GM12864 (cell line): ENCODE results near the gene NT5DC1.

ENCODE experiments used
- DNase-seq: peaks from one replicate; pipeline ENCODE4 v3.0.0-alpha.2; 2011; ENCODE audit warnings: low read depth
- H3K4me3 ChIP-seq: 2 replicates; pipeline ENCODE4 v1.5.1; 2011; ENCODE audit warnings: mild to moderate bottlenecking, low read depth, low read length, control low read depth
- TF ChIP-seq, protein P1 (sequence below): IDR thresholded peaks from 2 replicates; pipeline ENCODE4 v1.5.1; 2011; ENCODE audit warnings: low read depth, mild to moderate bottlenecking, moderate library complexity, low read length, control low read depth, inconsistent platforms; ENCODE audit errors: missing control alignments

The NT5DC1 gene

DNA sequence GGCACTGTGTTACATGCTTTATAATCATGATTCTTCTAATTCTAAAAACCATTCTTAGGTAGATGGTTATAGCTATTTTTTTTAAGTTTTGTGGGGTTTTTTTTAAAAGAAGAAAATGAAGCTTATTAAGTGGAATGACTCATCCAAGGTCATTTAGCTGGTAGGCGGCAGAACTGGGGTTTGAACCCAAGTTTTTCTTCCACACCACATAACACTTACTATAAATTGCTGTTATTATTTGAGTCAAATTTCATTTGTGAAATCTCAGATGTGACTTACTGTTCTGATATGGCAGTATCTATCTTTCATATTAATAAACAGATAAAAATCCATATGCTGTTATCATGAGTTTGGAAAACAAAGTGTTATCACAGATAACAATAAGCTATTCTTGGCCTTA lies 35.7 kb downstream of the NT5DC1 start:
- TF ChIP-seq, protein P1, sequence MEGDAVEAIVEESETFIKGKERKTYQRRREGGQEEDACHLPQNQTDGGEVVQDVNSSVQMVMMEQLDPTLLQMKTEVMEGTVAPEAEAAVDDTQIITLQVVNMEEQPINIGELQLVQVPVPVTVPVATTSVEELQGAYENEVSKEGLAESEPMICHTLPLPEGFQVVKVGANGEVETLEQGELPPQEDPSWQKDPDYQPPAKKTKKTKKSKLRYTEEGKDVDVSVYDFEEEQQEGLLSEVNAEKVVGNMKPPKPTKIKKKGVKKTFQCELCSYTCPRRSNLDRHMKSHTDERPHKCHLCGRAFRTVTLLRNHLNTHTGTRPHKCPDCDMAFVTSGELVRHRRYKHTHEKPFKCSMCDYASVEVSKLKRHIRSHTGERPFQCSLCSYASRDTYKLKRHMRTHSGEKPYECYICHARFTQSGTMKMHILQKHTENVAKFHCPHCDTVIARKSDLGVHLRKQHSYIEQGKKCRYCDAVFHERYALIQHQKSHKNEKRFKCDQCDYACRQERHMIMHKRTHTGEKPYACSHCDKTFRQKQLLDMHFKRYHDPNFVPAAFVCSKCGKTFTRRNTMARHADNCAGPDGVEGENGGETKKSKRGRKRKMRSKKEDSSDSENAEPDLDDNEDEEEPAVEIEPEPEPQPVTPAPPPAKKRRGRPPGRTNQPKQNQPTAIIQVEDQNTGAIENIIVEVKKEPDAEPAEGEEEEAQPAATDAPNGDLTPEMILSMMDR: no peak
- no peak overlapping the region for H3K4me3 ChIP-seq

DNA sequence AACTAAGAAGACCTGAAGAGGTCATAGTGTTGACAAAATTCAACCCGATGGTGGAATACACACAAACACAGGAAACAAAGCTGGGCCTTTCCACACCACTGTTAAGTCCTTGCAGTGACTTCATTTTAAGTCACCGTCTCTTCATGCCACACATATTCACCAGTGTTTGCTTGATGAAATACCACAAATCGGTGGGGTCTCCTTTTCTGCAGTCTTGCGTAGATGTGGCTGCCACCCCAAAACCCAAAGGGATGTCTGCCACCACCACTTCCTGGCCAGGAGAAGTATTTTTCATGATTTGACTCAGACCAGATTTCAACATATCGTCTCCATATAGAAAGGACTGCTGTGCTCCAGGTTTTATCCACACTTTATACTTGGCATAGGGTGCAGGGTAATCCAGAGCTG lies 36.3 kb downstream of the NT5DC1 start:
- DNase-seq: no peak
- TF ChIP-seq, protein P1: no peak
- H3K4me3 ChIP-seq: no peak overlapping the region

More for the DNA sequence above, 35.7 kb downstream of the NT5DC1 start:
- no peak for DNase-seq

DNA sequence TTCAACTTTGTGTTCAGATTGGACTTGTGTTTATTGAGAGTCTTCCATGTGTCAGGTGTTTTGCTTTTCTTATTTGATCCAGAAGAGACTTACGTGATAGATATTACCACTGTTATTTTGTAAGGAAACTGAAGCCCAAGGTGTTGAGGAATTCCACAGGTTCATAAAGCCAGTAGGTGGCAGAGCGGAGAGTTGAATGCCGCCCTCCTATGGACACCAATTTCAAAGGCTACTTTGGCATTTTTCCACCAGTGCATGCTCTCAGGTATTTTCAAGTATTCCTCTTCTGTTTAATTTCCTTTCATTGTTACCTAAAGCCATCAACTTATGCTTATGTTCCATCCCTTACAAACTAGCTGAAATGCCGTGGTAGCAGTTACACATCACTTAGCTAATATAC lies 39.3 kb downstream of the NT5DC1 start:
- TF ChIP-seq, protein P1: no peak
- DNase-seq: no peak
- no peak overlapping the region for H3K4me3 ChIP-seq

DNA sequence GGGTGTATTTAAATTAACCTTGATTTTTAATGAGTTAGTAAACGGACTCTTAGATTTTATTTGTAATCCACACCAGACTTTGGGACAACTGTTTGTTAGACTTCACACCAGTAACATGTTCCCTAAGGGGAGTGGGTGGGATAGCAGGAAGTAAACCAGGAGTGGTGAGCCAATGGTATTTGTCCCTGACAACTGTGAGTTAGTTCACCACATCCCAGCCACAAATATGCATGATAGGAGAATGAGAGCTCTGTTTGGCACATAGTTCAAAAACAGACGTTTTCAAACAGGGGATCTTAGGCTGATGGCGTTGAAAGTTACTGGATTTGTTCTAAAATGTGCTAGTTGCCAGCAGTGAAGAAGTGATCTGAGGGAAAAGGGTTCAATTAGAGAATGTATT lies 44.0 kb downstream of the NT5DC1 start:
- no peak overlapping the region for H3K4me3 ChIP-seq
- TF ChIP-seq, protein P1: no peak
- DNase-seq: no peak

DNA sequence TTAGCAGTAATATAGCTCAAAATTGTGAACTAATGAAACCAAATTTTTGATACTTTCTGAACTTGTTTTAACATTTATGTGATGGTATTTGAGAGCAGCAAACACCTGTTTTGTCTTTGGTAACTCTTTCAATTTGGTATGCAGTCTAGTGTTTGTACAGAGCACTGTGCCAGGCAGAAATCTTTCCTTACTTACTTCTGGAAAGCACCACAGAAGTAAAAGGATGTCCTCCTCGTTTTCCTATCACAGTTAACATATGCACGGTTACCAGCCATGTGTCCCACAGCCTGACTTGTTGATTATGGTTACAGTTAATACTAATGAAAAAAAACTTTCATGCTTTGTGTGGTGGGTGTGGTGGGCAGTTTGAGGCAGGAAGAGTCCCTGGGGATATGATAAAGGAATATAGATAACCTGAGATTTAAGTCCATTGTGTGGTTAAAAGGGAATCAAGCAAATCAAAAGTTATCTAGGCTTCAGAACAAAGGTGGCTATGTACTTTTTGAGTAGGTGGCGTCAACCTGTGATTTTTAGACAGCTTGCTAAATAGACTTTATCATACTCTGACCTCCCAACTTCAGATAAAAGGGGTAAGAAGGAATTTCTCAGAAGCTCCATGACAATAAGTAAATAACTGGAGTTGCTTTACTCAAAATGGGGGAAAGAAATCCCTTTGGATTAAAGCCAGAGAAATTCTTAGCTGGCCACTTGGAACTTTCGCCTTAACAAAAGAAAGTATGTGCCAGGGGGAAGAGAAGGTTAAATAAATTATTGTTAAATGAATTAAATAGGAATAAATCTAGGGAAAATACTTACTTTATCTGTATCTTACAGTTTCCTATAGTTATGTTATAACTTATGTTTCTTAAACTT lies 45.4 kb downstream of the NT5DC1 start:
- TF ChIP-seq, protein P1: no peak
- DNase-seq: no peak
- H3K4me3 ChIP-seq: no peak overlapping the region

DNA sequence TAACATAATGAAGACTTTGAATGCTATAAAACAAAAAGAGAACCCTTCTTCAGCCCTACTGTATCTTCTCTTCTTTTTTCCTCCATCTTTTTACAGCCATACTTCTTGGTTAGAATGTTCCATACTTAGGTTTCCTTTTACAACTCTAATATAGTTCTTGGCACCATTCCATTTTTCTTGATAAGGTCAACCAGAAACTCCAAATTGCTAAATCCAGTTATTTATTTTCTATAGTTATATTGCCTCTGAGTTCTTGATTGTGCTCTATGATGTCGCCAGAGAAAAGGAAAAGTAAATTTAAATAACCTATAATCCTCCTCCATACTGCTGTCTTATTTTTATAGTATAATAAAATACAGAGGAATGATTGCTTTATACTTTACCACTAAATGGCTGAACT lies 52.0 kb downstream of the NT5DC1 start:
- H3K4me3 ChIP-seq: no peak overlapping the region
- no peak for DNase-seq
- TF ChIP-seq, protein P1: no peak

DNA sequence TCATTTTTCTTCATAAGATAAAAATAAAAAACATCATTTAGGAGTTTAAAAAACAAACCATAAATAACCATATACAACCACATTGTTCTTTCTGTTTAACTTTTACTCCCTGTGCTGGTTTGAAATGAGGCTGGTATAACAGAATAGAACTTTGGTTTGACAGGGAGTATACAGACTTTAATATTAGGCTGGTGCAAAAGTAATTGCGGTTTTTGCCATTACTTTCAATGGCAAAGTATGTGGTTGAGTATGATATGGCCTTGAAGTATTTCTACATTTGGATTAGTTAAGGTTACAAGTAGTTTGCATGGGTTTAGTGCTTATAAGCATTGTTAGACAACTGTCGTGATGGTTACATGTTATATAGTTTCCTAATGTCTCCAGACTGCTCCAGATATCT lies 54.2 kb downstream of the NT5DC1 start:
- H3K4me3 ChIP-seq: no peak overlapping the region
- TF ChIP-seq, protein P1: no peak
- DNase-seq: no peak
